Measurements from ENCODE around the gene ZNF224. TPM values are rescaled to one million over a fixed set of nuclear protein-coding genes. Genes with fewer than 3 reads are reported as not detected.

Gene ZNF224
- total and polyA plus RNA-seq, 2 of the 13 experiments (the other 11 are each of a cell fraction or from before 2014, with no cell fraction given) = 13.0 to 16.1 TPM

DNA sequence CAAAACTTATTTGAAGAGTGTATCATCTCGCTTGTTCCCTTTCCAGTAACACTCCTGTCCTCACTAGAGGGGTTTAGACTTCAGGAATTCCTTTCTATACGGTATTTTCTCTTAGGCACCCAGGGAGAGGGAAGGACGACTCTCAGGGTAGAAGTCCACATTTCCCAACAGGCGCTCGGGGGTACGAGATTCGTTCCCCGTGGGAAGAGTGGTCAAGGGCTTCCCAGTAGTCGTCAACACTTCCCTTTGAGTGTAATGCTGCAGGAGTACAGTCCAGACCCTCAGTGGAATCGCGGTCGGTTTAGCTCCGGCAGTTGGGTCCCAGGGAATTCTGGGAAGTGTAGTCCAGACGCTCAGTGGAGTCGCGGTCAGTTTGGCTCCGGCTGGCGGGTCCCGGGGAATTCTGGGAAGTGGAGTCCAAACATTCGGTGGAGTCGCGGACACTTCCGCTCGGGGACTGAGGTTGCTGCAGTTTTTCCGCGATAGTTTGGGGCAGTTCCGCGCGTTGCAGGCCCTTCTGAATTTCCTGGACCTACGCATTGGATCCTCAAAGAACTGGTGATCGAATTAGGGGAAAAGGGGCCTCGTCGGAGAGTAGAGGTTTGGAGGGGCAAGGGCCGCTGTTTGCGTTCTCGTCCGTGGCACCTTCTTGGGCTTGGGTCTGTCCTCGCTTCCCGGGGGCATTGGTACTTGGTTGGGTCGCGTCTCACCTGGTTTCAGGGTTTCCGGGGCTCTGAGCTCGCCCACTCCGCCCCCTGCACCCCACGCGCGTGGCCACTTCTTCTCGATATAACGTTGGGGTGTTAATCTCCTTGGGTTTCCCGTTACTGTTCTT is at the start of gene ZNF224 (continued):
- TF ChIP-seq CCDC6 (CRISPR knock-in tag; IDR thresholded peaks at IDR 0.05) (0 out of 2 replicates have a peak, but pooled peaks have one; percentile 13), TBP (CRISPR knock-in tag; IDR thresholded peaks at IDR 0.05) (no peak), ZC3H13 (CRISPR knock-in tag; IDR thresholded peaks at IDR 0.05) (no peak), HMG20A (CRISPR knock-in tag; IDR thresholded peaks at IDR 0.05; ENCODE audit: borderline replicate concordance) (no peak), ZNF678 (CRISPR knock-in tag; IDR thresholded peaks at IDR 0.05) (no peak), HNRNPLL (IDR thresholded peaks at IDR 0.05; ENCODE audit: low read depth, low read length, poor library complexity, severe bottlenecking) (peak; percentile 79), ZNF234 (CRISPR knock-in tag; conservative IDR thresholded peaks at IDR 0.05) (no peak), MEIS1 (CRISPR knock-in tag; IDR thresholded peaks at IDR 0.05; ENCODE audit: borderline replicate concordance) (no peak), KMT2B (CRISPR knock-in tag; IDR thresholded peaks at IDR 0.05) (peak; percentile 83), KDM5B (CRISPR knock-in tag; IDR thresholded peaks at IDR 0.05; ENCODE audit: borderline replicate concordance) (peak; percentile 59; the same call in 1 of the 2 replicates), TOPORS (CRISPR knock-in tag; IDR thresholded peaks at IDR 0.05) (peak; percentile 58; the same call in 1 of the 2 replicates), NFRKB (IDR thresholded peaks at IDR 0.05) (no peak), RORA (CRISPR knock-in tag; IDR thresholded peaks at IDR 0.05) (no peak), HMGXB3 (CRISPR knock-in tag; IDR thresholded peaks at IDR 0.05; ENCODE audit: borderline replicate concordance) (0 out of 2 replicates have a peak, but pooled peaks have one; percentile 57)
- TF ChIP-seq, protein P1, sequence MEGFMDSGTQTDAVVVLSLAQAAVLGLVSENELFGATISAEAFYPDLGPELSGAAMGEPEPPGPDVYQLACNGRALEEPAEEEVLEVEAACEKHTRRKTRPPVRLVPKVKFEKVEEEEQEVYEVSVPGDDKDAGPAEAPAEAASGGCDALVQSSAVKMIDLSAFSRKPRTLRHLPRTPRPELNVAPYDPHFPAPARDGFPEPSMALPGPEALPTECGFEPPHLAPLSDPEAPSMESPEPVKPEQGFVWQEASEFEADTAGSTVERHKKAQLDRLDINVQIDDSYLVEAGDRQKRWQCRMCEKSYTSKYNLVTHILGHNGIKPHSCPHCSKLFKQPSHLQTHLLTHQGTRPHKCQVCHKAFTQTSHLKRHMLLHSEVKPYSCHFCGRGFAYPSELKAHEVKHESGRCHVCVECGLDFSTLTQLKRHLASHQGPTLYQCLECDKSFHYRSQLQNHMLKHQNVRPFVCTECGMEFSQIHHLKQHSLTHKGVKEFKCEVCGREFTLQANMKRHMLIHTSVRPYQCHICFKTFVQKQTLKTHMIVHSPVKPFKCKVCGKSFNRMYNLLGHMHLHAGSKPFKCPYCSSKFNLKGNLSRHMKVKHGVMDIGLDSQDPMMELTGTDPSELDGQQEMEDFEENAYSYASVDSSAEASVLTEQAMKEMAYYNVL (CRISPR knock-in tag; IDR thresholded peaks at IDR 0.05; ENCODE audit: borderline replicate concordance) = no peak
- TF ChIP-seq, protein P2, sequence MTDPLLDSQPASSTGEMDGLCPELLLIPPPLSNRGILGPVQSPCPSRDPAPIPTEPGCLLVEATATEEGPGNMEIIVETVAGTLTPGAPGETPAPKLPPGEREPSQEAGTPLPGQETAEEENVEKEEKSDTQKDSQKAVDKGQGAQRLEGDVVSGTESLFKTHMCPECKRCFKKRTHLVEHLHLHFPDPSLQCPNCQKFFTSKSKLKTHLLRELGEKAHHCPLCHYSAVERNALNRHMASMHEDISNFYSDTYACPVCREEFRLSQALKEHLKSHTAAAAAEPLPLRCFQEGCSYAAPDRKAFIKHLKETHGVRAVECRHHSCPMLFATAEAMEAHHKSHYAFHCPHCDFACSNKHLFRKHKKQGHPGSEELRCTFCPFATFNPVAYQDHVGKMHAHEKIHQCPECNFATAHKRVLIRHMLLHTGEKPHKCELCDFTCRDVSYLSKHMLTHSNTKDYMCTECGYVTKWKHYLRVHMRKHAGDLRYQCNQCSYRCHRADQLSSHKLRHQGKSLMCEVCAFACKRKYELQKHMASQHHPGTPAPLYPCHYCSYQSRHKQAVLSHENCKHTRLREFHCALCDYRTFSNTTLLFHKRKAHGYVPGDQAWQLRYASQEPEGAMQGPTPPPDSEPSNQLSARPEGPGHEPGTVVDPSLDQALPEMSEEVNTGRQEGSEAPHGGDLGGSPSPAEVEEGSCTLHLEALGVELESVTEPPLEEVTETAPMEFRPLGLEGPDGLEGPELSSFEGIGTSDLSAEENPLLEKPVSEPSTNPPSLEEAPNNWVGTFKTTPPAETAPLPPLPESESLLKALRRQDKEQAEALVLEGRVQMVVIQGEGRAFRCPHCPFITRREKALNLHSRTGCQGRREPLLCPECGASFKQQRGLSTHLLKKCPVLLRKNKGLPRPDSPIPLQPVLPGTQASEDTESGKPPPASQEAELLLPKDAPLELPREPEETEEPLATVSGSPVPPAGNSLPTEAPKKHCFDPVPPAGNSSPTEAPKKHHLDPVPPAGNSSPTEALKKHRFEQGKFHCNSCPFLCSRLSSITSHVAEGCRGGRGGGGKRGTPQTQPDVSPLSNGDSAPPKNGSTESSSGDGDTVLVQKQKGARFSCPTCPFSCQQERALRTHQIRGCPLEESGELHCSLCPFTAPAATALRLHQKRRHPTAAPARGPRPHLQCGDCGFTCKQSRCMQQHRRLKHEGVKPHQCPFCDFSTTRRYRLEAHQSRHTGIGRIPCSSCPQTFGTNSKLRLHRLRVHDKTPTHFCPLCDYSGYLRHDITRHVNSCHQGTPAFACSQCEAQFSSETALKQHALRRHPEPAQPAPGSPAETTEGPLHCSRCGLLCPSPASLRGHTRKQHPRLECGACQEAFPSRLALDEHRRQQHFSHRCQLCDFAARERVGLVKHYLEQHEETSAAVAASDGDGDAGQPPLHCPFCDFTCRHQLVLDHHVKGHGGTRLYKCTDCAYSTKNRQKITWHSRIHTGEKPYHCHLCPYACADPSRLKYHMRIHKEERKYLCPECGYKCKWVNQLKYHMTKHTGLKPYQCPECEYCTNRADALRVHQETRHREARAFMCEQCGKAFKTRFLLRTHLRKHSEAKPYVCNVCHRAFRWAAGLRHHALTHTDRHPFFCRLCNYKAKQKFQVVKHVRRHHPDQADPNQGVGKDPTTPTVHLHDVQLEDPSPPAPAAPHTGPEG (CRISPR knock-in tag; IDR thresholded peaks at IDR 0.05) = no peak

Measured in HepG2 (cell line).